ENCODE measurements around the gene ESD. TPM values are rescaled to one million over a fixed set of nuclear protein-coding genes. Genes with fewer than 3 reads are reported as not detected.

The ESD gene
- total RNA-seq, 6 donors from 2014 or later = 29.3 to 103 (median 82.1) TPM

GRCh38 chr13:46782691-46783090 lies 14.3 kb downstream of the ESD start:
- no peak for TF ChIP-seq CTCF (IDR thresholded peaks at IDR 0.05)
- TF ChIP-seq POLR2AphosphoS5 (IDR thresholded peaks at IDR 0.05) = no peak
- no peak for TF ChIP-seq POLR2A (IDR thresholded peaks at IDR 0.05)
- no peak for TF ChIP-seq EP300 (IDR thresholded peaks at IDR 0.05)
- no peak for ATAC-seq (ENCODE audit: low FRiP score in 2 of 2)
- peaks cover 0 to 93% (median 35%) of the 10 kb centered on the region in 4 donors for H3K36me3 ChIP-seq

GRCh38 chr13:46782066-46782465 lies 14.9 kb downstream of the ESD start:
- 93% methylated on average over 1 of the region's 1 CpG for WGBS, 2 donors

More at GRCh38 chr13:46782691-46783090, 14.3 kb downstream of the ESD start:
- no peak for DNase-seq
- Histone ChIP-seq H3K9me3 (no peaks in the 10 kb centered on the region), H3K4me3 (no peak overlapping the region), H3K27ac (no peak overlapping the region), H3K4me1 (no peaks in the 10 kb centered on the region), H3K27me3 (no peaks in the 10 kb centered on the region)
- 81 to 83% methylated on average over 2 of the region's 2 CpGs for WGBS, 2 donors

GRCh38 chr13:46778890-46779289 lies 18.1 kb downstream of the ESD start:
- no peaks in the 10 kb centered on the region for H3K4me1 ChIP-seq
- no peak overlapping the region for H3K4me3 ChIP-seq
- no peak overlapping the region for H3K27ac ChIP-seq
- no peaks in the 10 kb centered on the region for H3K27me3 ChIP-seq
- H3K36me3 ChIP-seq = peaks cover 12 to 96% (median 41%) of the 10 kb centered on the region in 4 donors
- H3K9me3 ChIP-seq = no peaks in the 10 kb centered on the region
- no peak for ATAC-seq (ENCODE audit: low FRiP score in 2 of 2)
- no peak for TF ChIP-seq POLR2AphosphoS5 (IDR thresholded peaks at IDR 0.05)
- no peak for TF ChIP-seq EP300 (IDR thresholded peaks at IDR 0.05)
- TF ChIP-seq CTCF (IDR thresholded peaks at IDR 0.05) = no peak
- no peak for TF ChIP-seq POLR2A (IDR thresholded peaks at IDR 0.05)
- DNase-seq = no peak
- 84 to 92% methylated on average over 2 of the region's 2 CpGs for WGBS, 2 donors

More at GRCh38 chr13:46782066-46782465, 14.9 kb downstream of the ESD start:
- DNase-seq = no peak
- Histone ChIP-seq H3K27me3 (no peaks in the 10 kb centered on the region), H3K9me3 (no peaks in the 10 kb centered on the region), H3K27ac (no peak overlapping the region), H3K4me3 (no peak overlapping the region), H3K36me3 (peaks cover under 1 to 95% (median 38%) of the 10 kb centered on the region in 4 donors), H3K4me1 (no peaks in the 10 kb centered on the region)
- no peak for ATAC-seq (ENCODE audit: low FRiP score in 2 of 2)
- TF ChIP-seq POLR2AphosphoS5 (IDR thresholded peaks at IDR 0.05) (no peak), POLR2A (IDR thresholded peaks at IDR 0.05) (no peak), CTCF (IDR thresholded peaks at IDR 0.05) (no peak), EP300 (IDR thresholded peaks at IDR 0.05) (no peak)

GRCh38 chr13:46778095-46778494 lies 18.9 kb downstream of the ESD start:
- 77 to 87% methylated on average over 3 of the region's 3 CpGs for WGBS, 2 donors
- DNase-seq (no peak), ATAC-seq (ENCODE audit: low FRiP score in 2 of 2) (no peak)
- no peak overlapping the region for H3K27ac ChIP-seq
- no peaks in the 10 kb centered on the region for H3K27me3 ChIP-seq
- TF ChIP-seq POLR2A (IDR thresholded peaks at IDR 0.05) (no peak), EP300 (IDR thresholded peaks at IDR 0.05) (no peak), POLR2AphosphoS5 (IDR thresholded peaks at IDR 0.05) (no peak), CTCF (IDR thresholded peaks at IDR 0.05) (no peak)
- no peaks in the 10 kb centered on the region for H3K9me3 ChIP-seq
- H3K4me1 ChIP-seq = no peaks in the 10 kb centered on the region
- peaks cover 12 to 97% (median 40%) of the 10 kb centered on the region in 4 donors for H3K36me3 ChIP-seq
- H3K4me3 ChIP-seq = no peak overlapping the region

- Histone ChIP-seq H3K4me1 (no peaks in the 10 kb centered on the region), H3K27ac (no peak overlapping the region), H3K4me3 (no peak overlapping the region), H3K36me3 (peaks cover 12 to 98% (median 29%) of the 10 kb centered on the region in 4 donors), H3K27me3 (no peaks in the 10 kb centered on the region), H3K9me3 (no peaks in the 10 kb centered on the region)
- ATAC-seq (ENCODE audit: low FRiP score in 2 of 2) = no peak
- DNase-seq = no peak
- no peak for TF ChIP-seq CTCF (IDR thresholded peaks at IDR 0.05)
- no peak for TF ChIP-seq POLR2AphosphoS5 (IDR thresholded peaks at IDR 0.05)
- WGBS, 2 donors = 80 to 82% methylated on average over 8 of the region's 8 CpGs
Measured at GRCh38 chr13:46775385-46776107, 21.4 kb downstream of the ESD start.
